Measurements from ENCODE around the gene NCSTN.

GRCh38 chr1:160374306-160375110, 31.3 kb downstream of the NCSTN start:
- TF ChIP-seq MAX (IDR thresholded peaks at IDR 0.05): no peak
- TF ChIP-seq REST (IDR thresholded peaks at IDR 0.05; ENCODE audit: low read depth): no peak
